Erythroblast (primary cell): ENCODE data around the gene NPHP4.

Source experiments
- GATA1 ChIP-seq: IDR thresholded peaks from 2 replicates; pipeline ENCODE4 v1.6.1; 2011; ENCODE audit warnings: low read depth, mild to moderate bottlenecking, control low read depth, low read length, moderate library complexity
- POLR2A ChIP-seq: IDR thresholded peaks from 2 replicates; pipeline ENCODE4 v1.6.1; 2011; ENCODE audit warnings: mild to moderate bottlenecking, low read length

DNA sequence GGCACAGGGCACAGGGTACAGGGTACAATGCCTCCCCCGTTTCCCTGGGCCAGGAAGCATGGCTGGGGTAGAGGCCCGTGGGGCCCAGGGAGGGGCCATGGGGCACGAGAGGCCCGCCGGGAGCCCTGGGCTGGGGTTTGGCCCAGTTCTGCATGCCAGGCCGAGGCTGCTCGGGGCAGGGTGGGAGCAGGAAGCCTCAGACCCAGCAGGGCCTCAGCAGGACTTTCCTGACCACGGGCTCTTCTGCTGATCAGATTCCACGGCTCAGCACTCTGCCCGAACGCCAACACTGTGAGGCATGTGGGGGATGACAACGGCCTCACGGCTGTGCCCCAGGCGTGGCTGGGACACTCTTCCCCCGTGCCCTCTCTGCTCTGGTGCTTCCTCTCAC lies 104.3 kb downstream of the NPHP4 start:
- no peak for TF ChIP-seq POLR2A
- no peak for TF ChIP-seq GATA1
